Gastrocnemius medialis (tissue), 4 donors: ENCODE data around the gene ANKRD33. TPM values are rescaled to one million over a fixed set of nuclear protein-coding genes. Genes with fewer than 3 reads are reported as not detected.

Source experiments
- ATAC-seq, 2 donors: fragments of 150-250 bp; one replicate each; pipeline ENCODE4 v1.9.1; 2016
- DNase-seq, 2 donors: peaks; one replicate each; pipeline ENCODE4 v3.0.0-alpha.2; 2019
- H3K27ac ChIP-seq, 4 donors: fragments of 200-600 bp; sonication (generic); 1 replicate in 1 of 4; 2 replicates in 3 of 4; pipeline ENCODE4 v1.5.1; 2016 to 2018; ENCODE audit warnings: mild to moderate bottlenecking in 2 of 4, moderate library complexity in 1 of 4
- H3K27me3 ChIP-seq, 3 donors: fragments of 200-600 bp; sonication (generic) in 2 of 3; 1 replicate in 1 of 3; 2 replicates in 2 of 3; pipeline versions ENCODE4 v1.5.1 to v1.6.0; 2016 to 2019; ENCODE audit warnings: mild to moderate bottlenecking in 1 of 3, moderate library complexity in 1 of 3
- H3K36me3 ChIP-seq, 2 donors: fragments of 200-600 bp; sonication (generic) in 1 of 2; one replicate each; pipeline ENCODE4 v1.5.1; 2017 to 2018
- H3K4me1 ChIP-seq, 2 donors: fragments of 200-600 bp; sonication (generic) in 1 of 2; one replicate each; pipeline ENCODE4 v1.5.1; 2016 to 2017; ENCODE audit warnings: mild to moderate bottlenecking in 2 of 2
- H3K4me3 ChIP-seq, 4 donors: fragments of 200-600 bp; sonication (generic) in 3 of 4; 1 replicate in 1 of 4; 2 replicates in 3 of 4; pipeline ENCODE4 v1.5.1; 2016 to 2019; ENCODE audit warnings: mild to moderate bottlenecking in 2 of 4
- H3K9me3 ChIP-seq, 3 donors: fragments of 200-600 bp; sonication (generic) in 2 of 3; 1 replicate in 1 of 3; 2 replicates in 2 of 3; pipeline ENCODE4 v1.5.1; 2016 to 2019
- CTCF ChIP-seq, 5 experiments: fragments of 450-650 bp in 3 of 5; fragments of 200-600 bp in 2 of 5; sonication (generic) in 2 of 5; IDR thresholded peaks in 4 of 5; conservative IDR thresholded peaks in 1 of 5; 1 replicate in 4 of 5; 2 replicates in 1 of 5; pipeline ENCODE4 v1.5.1; 2016 to 2019; ENCODE audit warnings: antibody characterized with exemption in 5 of 5, mild to moderate bottlenecking in 3 of 5, moderate library complexity in 3 of 5
- POLR2A ChIP-seq, 2 donors: fragments of 450-650 bp; IDR thresholded peaks; one replicate each; pipeline ENCODE4 v1.6.1; 2017; ENCODE audit warnings: antibody characterized with exemption in 2 of 2, mild to moderate bottlenecking in 2 of 2, moderate library complexity in 2 of 2
- in situ Hi-C, 4 donors: fragments of 200-750 bp; cut with MboI; loops; one replicate each; pipeline versions ENCODE4 v1.15.0 to v1.8.0; 2017; ENCODE audit warnings: low sequenced_read_pairs in 4 of 4
- intact Hi-C: fragments of 100-400 bp; cut with DNase I; formaldehyde crosslinking; loops from one replicate; pipeline ENCODE4 v1.15.1; 2023; ENCODE audit warnings: low total_unique reads
- total RNA-seq, 4 donors: library from RNA; depleted of rRNA; stranded (reverse); fragments of >200 nt; gene quantifications; one replicate each; pipeline versions ENCODE4 v1.1.0 to v1.2.3, GENCODE V29; 2016

ANKRD33 gene
- not detected for total RNA-seq

DNA sequence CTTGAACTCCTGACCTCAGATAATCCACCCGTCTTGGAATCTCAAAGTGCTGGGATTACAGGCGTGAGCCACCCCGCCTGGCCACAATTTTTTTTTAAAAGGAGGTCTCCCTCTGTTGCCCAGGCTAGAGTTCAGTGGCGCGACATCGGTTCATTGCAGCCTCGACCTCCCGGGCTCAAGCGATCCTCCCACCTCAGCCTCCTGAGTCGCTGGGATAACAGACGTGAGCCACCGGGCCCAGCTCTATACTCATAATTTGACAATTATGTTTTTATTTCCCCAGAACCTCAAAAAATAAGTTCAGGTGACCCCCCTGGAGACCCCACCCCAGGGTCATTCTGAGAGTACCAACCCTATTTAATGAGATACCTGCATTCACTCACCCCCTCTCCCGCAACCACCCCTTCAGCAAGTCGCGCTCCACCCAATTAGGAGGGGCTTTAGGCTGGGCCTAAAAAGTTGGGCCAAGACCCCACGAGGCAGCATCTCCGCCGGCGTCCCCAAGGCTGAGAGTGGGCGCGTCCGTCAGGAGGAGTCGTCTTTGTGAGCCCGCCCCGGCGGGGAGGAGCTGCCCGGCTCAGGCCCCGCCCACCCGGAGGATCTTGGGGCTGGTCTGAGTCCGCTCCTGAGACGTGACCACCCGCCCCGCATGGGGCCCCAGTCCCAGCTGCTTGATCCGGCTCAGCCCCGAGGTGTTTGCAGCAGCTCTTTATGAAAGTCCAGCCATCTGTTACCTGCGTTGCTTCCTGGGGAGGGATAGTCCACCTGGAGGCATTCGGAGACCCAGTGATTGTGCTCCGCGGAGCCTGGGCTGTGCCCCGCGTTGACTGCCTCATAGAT lies at the start of gene ANKRD33:
TSS of gene ANKRD33 (plus strand) at position 628 of the 840 bp plus-strand sequence. CDS start at position 712, 84 bp downstream.
- Histone ChIP-seq H3K27ac (peak within 1 kb of the TSS in 1 of 4 donors; percentile 69), H3K36me3 (no peaks in the 10 kb centered on the region), H3K9me3 (no peaks in the 10 kb centered on the region), H3K4me1 (peaks cover 8 to 11% of the 10 kb centered on the region in 2 donors), H3K27me3 (peaks cover 0 to 6% (median 5%) of the 10 kb centered on the region in 3 donors), H3K4me3 (no peak within 1 kb of the TSS)
- ATAC-seq (no peak), DNase-seq (no peak)
- intact Hi-C loops (no loop called here), in situ Hi-C loops (no loop called here)
- TF ChIP-seq CTCF (IDR thresholded peaks at IDR 0.05 in 4 of 5, conservative IDR thresholded peaks at IDR 0.05 in 1 of 5) (no peak), POLR2A (IDR thresholded peaks at IDR 0.05) (peak in 1 of 2 donors; percentile 18)

GRCh38 chr12:51838762-51839161 lies 49.1 kb upstream of the ANKRD33 start:
- ATAC-seq (peak in 1 of 2 donors; percentile 46), DNase-seq (no peak)
- in situ Hi-C loops (no loop called here), intact Hi-C loops (no loop called here)
- H3K4me3 ChIP-seq, result no peak overlapping the region
- no peak for TF ChIP-seq POLR2A (IDR thresholded peaks at IDR 0.05)
- no peak for TF ChIP-seq CTCF (IDR thresholded peaks at IDR 0.05 in 4 of 5, conservative IDR thresholded peaks at IDR 0.05 in 1 of 5)
- H3K9me3 ChIP-seq, result no peaks in the 10 kb centered on the region
- no peaks in the 10 kb centered on the region for H3K36me3 ChIP-seq
- peaks cover 0 to 6% (median 3%) of the 10 kb centered on the region in 3 donors for H3K27me3 ChIP-seq
- H3K27ac ChIP-seq, result no peak overlapping the region
- no peaks in the 10 kb centered on the region for H3K4me1 ChIP-seq

DNA sequence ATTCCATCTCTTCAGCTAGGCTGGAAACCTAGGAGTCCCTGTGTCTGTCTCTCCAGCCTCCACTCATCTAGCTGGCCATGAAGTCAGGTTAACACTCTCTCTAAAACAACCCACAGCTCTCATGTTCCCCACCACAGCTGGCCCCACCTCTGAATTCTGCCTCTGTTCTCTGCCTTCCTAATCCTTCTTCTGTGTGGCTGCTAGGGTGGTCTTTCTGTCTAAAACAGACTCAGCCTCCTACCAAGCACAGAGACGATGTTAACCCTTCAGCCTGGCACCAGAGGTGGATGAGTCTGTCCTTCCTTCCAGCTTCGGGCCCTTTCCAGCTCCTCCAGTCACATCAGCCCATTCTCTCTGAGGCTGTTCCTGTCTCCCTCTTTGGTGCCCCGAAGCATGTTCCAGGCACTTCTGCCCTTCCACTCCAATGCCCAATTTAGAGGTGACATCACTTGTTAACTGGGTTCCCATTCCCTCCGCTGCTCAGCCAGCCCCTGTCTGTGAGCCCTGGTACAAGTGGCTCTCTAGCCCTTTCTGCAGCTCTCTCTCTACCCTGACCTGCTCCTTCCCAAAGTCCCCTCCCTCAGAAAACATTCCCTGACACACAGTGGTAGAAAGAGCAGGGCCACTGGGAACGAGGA lies 48.5 kb upstream of the ANKRD33 start:
- intact Hi-C loops, result no loop called here
- ATAC-seq, result no peak

GRCh38 chr12:51840966-51841365 lies 46.9 kb upstream of the ANKRD33 start:
- no peak overlapping the region for H3K4me3 ChIP-seq
- H3K27ac ChIP-seq, result no peak overlapping the region
- H3K4me1 ChIP-seq, result no peaks in the 10 kb centered on the region
- DNase-seq (no peak), ATAC-seq (no peak)
- in situ Hi-C loops, result no loop called here
- H3K36me3 ChIP-seq, result no peaks in the 10 kb centered on the region
- peaks cover 11 to 19% (median 16%) of the 10 kb centered on the region in 3 donors for H3K27me3 ChIP-seq
- intact Hi-C loops, result no loop called here
- TF ChIP-seq POLR2A (IDR thresholded peaks at IDR 0.05) (no peak), CTCF (IDR thresholded peaks at IDR 0.05 in 4 of 5, conservative IDR thresholded peaks at IDR 0.05 in 1 of 5) (no peak)
- H3K9me3 ChIP-seq, result no peaks in the 10 kb centered on the region

More for the DNA sequence above, 48.5 kb upstream of the ANKRD33 start:
- no peaks in the 10 kb centered on the region for H3K9me3 ChIP-seq
- no peaks in the 10 kb centered on the region for H3K36me3 ChIP-seq
- TF ChIP-seq POLR2A (IDR thresholded peaks at IDR 0.05), result no peak
- TF ChIP-seq CTCF (IDR thresholded peaks at IDR 0.05 in 4 of 5, conservative IDR thresholded peaks at IDR 0.05 in 1 of 5), result no peak
- H3K27ac ChIP-seq, result no peak overlapping the region
- H3K4me3 ChIP-seq, result no peak overlapping the region
- no peaks in the 10 kb centered on the region for H3K4me1 ChIP-seq
- in situ Hi-C loops, result no loop called here
- no peak for DNase-seq
- H3K27me3 ChIP-seq, result peaks cover 0 to 9% (median 6%) of the 10 kb centered on the region in 3 donors
